Stimulated activated CD4-positive, alpha-beta T cell treated with anti-CD3 and anti-CD28 coated beads, Interleukin-15, amount 100 ng/mL, for 24 hours (primary cell): ENCODE results near the gene ADI1.
A peak's percentile ranks its signal among the peaks of the same experiment; 100 is the strongest.
"Not testable (repeated sequence)": the region's sequence is repeated elsewhere in the genome, so short reads cannot be mapped to it uniquely, and the experiment has no call there.

ENCODE experiments used
- DNase-seq: peaks from one replicate; pipeline ENCODE4 v3.0.0-alpha.2; 2020

Gene ADI1

GRCh38 chr2:3527886-3528785, 8.8 kb upstream of the ADI1 start:
- no peak for DNase-seq

- DNase-seq, result no peak
Observed at GRCh38 chr2:3526871-3527270, 7.5 kb upstream of the ADI1 start.

GRCh38 chr2:3523551-3524041, 4.3 kb upstream of the ADI1 start:
- DNase-seq, result no peak

- no peak for DNase-seq
Observed at GRCh38 chr2:3522961-3523421, 3.7 kb upstream of the ADI1 start.

GRCh38 chr2:3520591-3520990, 1.3 kb upstream of the ADI1 start:
- DNase-seq, result no peak

GRCh38 chr2:3518496-3519254, 656 bp downstream of the ADI1 start:
- DNase-seq, result peak; percentile 98

- DNase-seq, result no peak
Observed at GRCh38 chr2:3517948-3518495, 1.3 kb downstream of the ADI1 start.

GRCh38 chr2:3516831-3517230, 2.5 kb downstream of the ADI1 start:
- DNase-seq, result no peak

- not testable (repeated sequence) for DNase-seq
Observed at GRCh38 chr2:3515438-3515837, 3.9 kb downstream of the ADI1 start.

GRCh38 chr2:3513026-3513810, 6.1 kb downstream of the ADI1 start:
- DNase-seq, result no peak

- no peak for DNase-seq
Observed at GRCh38 chr2:3512086-3512485, 7.2 kb downstream of the ADI1 start.

GRCh38 chr2:3505771-3506170, 13.6 kb downstream of the ADI1 start:
- DNase-seq, result no peak

- no peak for DNase-seq
Observed at GRCh38 chr2:3504741-3505140, 14.6 kb downstream of the ADI1 start.

GRCh38 chr2:3503483-3503882, 15.8 kb downstream of the ADI1 start:
- no peak for DNase-seq

GRCh38 chr2:3503046-3503445, 16.3 kb downstream of the ADI1 start:
- DNase-seq, result no peak

GRCh38 chr2:3500326-3500899, 18.9 kb downstream of the ADI1 start:
- DNase-seq, result no peak

GRCh38 chr2:3498783-3499394, 20.4 kb downstream of the ADI1 start:
- DNase-seq, result no peak

- DNase-seq, result not testable (repeated sequence)
Observed at GRCh38 chr2:3496708-3497080, 22.6 kb downstream of the ADI1 start.

- DNase-seq, result no peak
Observed at GRCh38 chr2:3494984-3495666, 24.2 kb downstream of the ADI1 start.

- DNase-seq, result no peak
Observed at GRCh38 chr2:3493615-3494007, 25.7 kb downstream of the ADI1 start.

GRCh38 chr2:3492951-3493614, 26.2 kb downstream of the ADI1 start:
- no peak for DNase-seq
